ENCODE data around the gene VPS13D. TPM values are rescaled to one million over a fixed set of nuclear protein-coding genes. Genes with fewer than 3 reads are reported as not detected.

The VPS13D gene
- total RNA-seq, 4 donors from 2014 or later = 88.3 to 123 (median 113) TPM

- H3K4me1 ChIP-seq = peaks cover 0 to 11% (median 4%) of the 10 kb centered on the region in 4 donors
- no peaks in the 10 kb centered on the region for H3K27me3 ChIP-seq
- H3K9me3 ChIP-seq = no peaks in the 10 kb centered on the region
- H3K4me3 ChIP-seq = peak overlapping the region; percentile 92 to 100 (median 96)
- TF ChIP-seq POLR2A (IDR thresholded peaks at IDR 0.05) = no peak
- H3K36me3 ChIP-seq = peaks cover 0 to 16% (median 0%) of the 10 kb centered on the region in 3 donors
- DNase-seq = no peak
- H3K27ac ChIP-seq = peak overlapping the region; percentile 87 to 93 (median 92)
Measured at GRCh38 chr1:12231276-12231595, 1.4 kb downstream of the VPS13D start.

- no peak overlapping the region for H3K27ac ChIP-seq
- TF ChIP-seq POLR2A (IDR thresholded peaks at IDR 0.05) = no peak
- TF ChIP-seq, protein P1, sequence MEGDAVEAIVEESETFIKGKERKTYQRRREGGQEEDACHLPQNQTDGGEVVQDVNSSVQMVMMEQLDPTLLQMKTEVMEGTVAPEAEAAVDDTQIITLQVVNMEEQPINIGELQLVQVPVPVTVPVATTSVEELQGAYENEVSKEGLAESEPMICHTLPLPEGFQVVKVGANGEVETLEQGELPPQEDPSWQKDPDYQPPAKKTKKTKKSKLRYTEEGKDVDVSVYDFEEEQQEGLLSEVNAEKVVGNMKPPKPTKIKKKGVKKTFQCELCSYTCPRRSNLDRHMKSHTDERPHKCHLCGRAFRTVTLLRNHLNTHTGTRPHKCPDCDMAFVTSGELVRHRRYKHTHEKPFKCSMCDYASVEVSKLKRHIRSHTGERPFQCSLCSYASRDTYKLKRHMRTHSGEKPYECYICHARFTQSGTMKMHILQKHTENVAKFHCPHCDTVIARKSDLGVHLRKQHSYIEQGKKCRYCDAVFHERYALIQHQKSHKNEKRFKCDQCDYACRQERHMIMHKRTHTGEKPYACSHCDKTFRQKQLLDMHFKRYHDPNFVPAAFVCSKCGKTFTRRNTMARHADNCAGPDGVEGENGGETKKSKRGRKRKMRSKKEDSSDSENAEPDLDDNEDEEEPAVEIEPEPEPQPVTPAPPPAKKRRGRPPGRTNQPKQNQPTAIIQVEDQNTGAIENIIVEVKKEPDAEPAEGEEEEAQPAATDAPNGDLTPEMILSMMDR (IDR thresholded peaks at IDR 0.05) = no peak
- no peaks in the 10 kb centered on the region for H3K27me3 ChIP-seq
- H3K36me3 ChIP-seq = peaks cover 0 to 23% (median 0%) of the 10 kb centered on the region in 3 donors
- peaks cover 0 to 11% (median 4%) of the 10 kb centered on the region in 4 donors for H3K4me1 ChIP-seq
- peak in 1 of 3 donors; percentile 53 for DNase-seq
- H3K9me3 ChIP-seq = no peaks in the 10 kb centered on the region
- H3K4me3 ChIP-seq = no peak overlapping the region
Measured at GRCh38 chr1:12232221-12232620, 2.4 kb downstream of the VPS13D start.

DNA sequence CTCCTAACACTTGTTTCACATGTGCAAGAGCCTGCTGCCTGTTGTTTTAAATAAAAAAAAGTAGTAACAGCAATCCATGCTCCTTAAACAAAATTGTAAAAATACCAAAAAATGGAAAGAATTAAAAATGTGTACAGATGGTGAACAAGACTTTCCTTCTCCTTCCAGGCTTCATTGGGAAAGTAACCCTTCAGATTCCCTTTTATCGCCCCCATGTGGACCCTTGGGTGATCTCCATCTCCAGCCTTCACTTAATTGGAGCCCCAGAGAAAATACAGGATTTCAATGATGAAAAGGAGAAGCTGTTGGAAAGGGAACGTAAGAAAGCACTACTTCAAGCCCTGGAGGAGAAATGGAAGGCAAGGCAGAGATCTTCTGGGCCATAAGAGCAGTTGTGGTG is 14.2 kb downstream of the VPS13D start:
- Histone ChIP-seq H3K9me3 (no peaks in the 10 kb centered on the region), H3K4me1 (no peaks in the 10 kb centered on the region), H3K27me3 (no peaks in the 10 kb centered on the region), H3K27ac (no peak overlapping the region), H3K4me3 (no peak overlapping the region), H3K36me3 (peaks cover 0 to 67% (median 0%) of the 10 kb centered on the region in 3 donors)
- DNase-seq = no peak
- TF ChIP-seq, protein P1 (IDR thresholded peaks at IDR 0.05) = peak in 4 of 6 experiments; percentile 24 to 37 (median 30)
- no peak for TF ChIP-seq POLR2A (IDR thresholded peaks at IDR 0.05)

GRCh38 chr1:12244585-12244984 is 14.8 kb downstream of the VPS13D start:
- DNase-seq = no peak
- Histone ChIP-seq H3K4me1 (no peaks in the 10 kb centered on the region), H3K9me3 (no peaks in the 10 kb centered on the region), H3K36me3 (peaks cover 0 to 72% (median 4%) of the 10 kb centered on the region in 3 donors), H3K4me3 (no peak overlapping the region), H3K27me3 (no peaks in the 10 kb centered on the region), H3K27ac (no peak overlapping the region)
- TF ChIP-seq, protein P1 (IDR thresholded peaks at IDR 0.05) = no peak
- no peak for TF ChIP-seq POLR2A (IDR thresholded peaks at IDR 0.05)

GRCh38 chr1:12245116-12245515 is 15.3 kb downstream of the VPS13D start:
- no peak overlapping the region for H3K4me3 ChIP-seq
- no peaks in the 10 kb centered on the region for H3K4me1 ChIP-seq
- no peaks in the 10 kb centered on the region for H3K27me3 ChIP-seq
- H3K27ac ChIP-seq = no peak overlapping the region
- no peak for DNase-seq
- TF ChIP-seq, protein P1 (IDR thresholded peaks at IDR 0.05) = no peak
- no peak for TF ChIP-seq POLR2A (IDR thresholded peaks at IDR 0.05)
- H3K36me3 ChIP-seq = peaks cover 0 to 77% (median 4%) of the 10 kb centered on the region in 3 donors
- H3K9me3 ChIP-seq = no peaks in the 10 kb centered on the region

GRCh38 chr1:12245733-12246132 is 15.9 kb downstream of the VPS13D start:
- no peak for DNase-seq
- no peak overlapping the region for H3K4me3 ChIP-seq
- no peak for TF ChIP-seq POLR2A (IDR thresholded peaks at IDR 0.05)
- TF ChIP-seq, protein P1 (IDR thresholded peaks at IDR 0.05) = no peak
- no peaks in the 10 kb centered on the region for H3K27me3 ChIP-seq
- H3K36me3 ChIP-seq = peaks cover 0 to 82% (median 4%) of the 10 kb centered on the region in 3 donors
- H3K27ac ChIP-seq = peak overlapping the region in 1 of 4 donors; percentile 3
- H3K9me3 ChIP-seq = no peaks in the 10 kb centered on the region
- H3K4me1 ChIP-seq = no peaks in the 10 kb centered on the region

All from Peyer's patch (tissue), 4 donors.